ENCODE data around the gene GRK5. TPM values are rescaled to one million over a fixed set of nuclear protein-coding genes. Genes with fewer than 3 reads are reported as not detected.
A peak's percentile ranks its signal among the peaks of the same experiment; 100 is the strongest.

GRK5 gene
- total and polyA plus RNA-seq, 12 donors = 9.3 to 96.4 (median 21.5) TPM

DNA sequence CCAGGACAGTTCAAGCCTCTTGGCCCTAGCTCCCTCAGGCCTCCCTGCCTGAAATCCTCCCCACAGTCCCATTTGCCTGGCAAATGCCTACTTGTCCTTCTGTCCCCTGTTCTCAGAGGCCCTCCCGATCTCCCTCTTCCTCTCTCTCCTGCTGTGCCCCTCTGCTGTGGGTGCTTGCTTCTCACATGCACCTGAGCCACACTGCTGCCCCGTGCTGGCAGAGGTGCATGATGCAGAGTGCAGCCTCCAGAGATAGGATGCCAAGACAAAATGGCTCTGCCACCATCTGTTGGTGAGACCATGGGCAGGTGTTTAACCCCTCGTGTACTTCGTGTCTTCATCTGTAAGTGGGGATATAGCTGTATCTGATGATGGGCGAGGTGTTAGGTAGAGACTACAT lies 176.8 kb downstream of the GRK5 start:
- peaks cover 0 to 8% of the 10 kb centered on the region in 2 donors for H3K4me1 ChIP-seq (replicated peaks in 1 of 2)
- TF ChIP-seq, protein P1, sequence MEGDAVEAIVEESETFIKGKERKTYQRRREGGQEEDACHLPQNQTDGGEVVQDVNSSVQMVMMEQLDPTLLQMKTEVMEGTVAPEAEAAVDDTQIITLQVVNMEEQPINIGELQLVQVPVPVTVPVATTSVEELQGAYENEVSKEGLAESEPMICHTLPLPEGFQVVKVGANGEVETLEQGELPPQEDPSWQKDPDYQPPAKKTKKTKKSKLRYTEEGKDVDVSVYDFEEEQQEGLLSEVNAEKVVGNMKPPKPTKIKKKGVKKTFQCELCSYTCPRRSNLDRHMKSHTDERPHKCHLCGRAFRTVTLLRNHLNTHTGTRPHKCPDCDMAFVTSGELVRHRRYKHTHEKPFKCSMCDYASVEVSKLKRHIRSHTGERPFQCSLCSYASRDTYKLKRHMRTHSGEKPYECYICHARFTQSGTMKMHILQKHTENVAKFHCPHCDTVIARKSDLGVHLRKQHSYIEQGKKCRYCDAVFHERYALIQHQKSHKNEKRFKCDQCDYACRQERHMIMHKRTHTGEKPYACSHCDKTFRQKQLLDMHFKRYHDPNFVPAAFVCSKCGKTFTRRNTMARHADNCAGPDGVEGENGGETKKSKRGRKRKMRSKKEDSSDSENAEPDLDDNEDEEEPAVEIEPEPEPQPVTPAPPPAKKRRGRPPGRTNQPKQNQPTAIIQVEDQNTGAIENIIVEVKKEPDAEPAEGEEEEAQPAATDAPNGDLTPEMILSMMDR (IDR thresholded peaks at IDR 0.05) = no peak
- TF ChIP-seq POLR2A (IDR thresholded peaks at IDR 0.05) = no peak
- 89 to 94% (median 93%) methylated on average over 4 to 5 of the region's 5 CpGs for WGBS, 4 donors
- no peaks in the 10 kb centered on the region for H3K9me3 ChIP-seq (replicated peaks in 1 of 3)
- intact Hi-C loops (cut with DNase I) = no loop called here
- no peak for DNase-seq
- no peaks in the 10 kb centered on the region for H3K27me3 ChIP-seq
- no peaks in the 10 kb centered on the region for H3K36me3 ChIP-seq (replicated peaks in 1 of 2)
- H3K27ac ChIP-seq = peak overlapping the region in 1 of 5 donors; percentile 3
- no peak overlapping the region for H3K4me3 ChIP-seq

DNA sequence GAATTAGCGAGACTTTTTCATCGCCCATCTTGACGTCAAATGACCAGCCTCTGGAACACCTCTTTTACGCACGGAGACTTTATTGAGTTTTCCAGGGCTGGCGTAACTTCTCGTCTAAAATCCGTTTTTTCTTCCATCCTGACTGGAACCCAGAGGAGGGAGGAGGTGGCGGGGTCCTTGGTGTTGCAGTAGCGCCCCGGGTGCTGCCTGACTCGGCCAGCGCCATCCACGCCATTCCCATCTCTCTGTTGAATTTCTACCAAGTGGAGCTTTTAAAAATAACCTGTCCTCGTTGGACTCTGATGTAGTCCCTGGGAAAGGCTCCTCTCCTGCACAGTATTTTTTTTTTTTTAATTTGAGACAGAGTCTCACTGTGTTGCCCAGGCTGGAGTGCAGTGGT lies 179.3 kb downstream of the GRK5 start:
- DNase-seq = no peak
- intact Hi-C loops (cut with DNase I) = no loop called here
- no peak overlapping the region for H3K4me3 ChIP-seq
- no peaks in the 10 kb centered on the region for H3K27me3 ChIP-seq
- no peaks in the 10 kb centered on the region for H3K9me3 ChIP-seq (replicated peaks in 1 of 3)
- H3K36me3 ChIP-seq (replicated peaks in 1 of 2) = no peaks in the 10 kb centered on the region
- H3K27ac ChIP-seq = no peak overlapping the region
- WGBS, 4 donors = 92 to 98% (median 95%) methylated on average over 15 of the region's 15 CpGs
- TF ChIP-seq POLR2A (IDR thresholded peaks at IDR 0.05) = no peak
- TF ChIP-seq, protein P1 (IDR thresholded peaks at IDR 0.05) = no peak
- H3K4me1 ChIP-seq (replicated peaks in 1 of 2) = peaks cover 0 to 8% of the 10 kb centered on the region in 2 donors

DNA sequence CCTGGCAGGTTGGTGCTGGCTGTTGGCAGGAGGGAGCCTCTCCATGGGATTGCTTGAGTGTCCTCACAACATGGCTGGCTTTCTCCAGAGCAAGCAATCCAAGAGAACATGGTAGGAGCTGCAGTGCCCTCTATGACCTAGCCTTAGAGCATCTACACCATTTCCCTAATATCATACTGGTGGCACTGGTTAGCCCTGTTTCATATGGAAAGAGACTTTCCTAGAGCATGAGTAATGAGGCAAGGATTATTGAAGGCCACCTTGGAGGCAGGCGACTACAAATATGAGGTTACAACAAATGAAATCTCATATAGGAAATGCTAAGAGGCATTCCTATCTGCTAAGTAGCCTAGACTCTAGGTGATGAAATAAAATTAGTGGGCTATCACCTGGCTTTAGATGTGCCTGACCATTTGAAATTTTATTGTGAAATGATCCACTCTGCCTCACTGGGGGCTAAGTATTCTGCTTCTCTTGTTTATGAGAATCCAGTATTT lies 181.5 kb downstream of the GRK5 start:
- intact Hi-C loops (cut with DNase I) = no loop called here
- no peak overlapping the region for H3K4me3 ChIP-seq
- WGBS, 4 donors = 69 to 98% (median 88%) methylated on average over 1 of the region's 1 CpG
- H3K27ac ChIP-seq = no peak overlapping the region
- H3K4me1 ChIP-seq (replicated peaks in 1 of 2) = peaks cover 0 to 1% of the 10 kb centered on the region in 2 donors
- no peaks in the 10 kb centered on the region for H3K36me3 ChIP-seq (replicated peaks in 1 of 2)
- TF ChIP-seq, protein P1 (IDR thresholded peaks at IDR 0.05) = no peak
- TF ChIP-seq POLR2A (IDR thresholded peaks at IDR 0.05) = no peak
- H3K9me3 ChIP-seq (replicated peaks in 1 of 3) = no peaks in the 10 kb centered on the region
- DNase-seq = no peak
- no peaks in the 10 kb centered on the region for H3K27me3 ChIP-seq

DNA sequence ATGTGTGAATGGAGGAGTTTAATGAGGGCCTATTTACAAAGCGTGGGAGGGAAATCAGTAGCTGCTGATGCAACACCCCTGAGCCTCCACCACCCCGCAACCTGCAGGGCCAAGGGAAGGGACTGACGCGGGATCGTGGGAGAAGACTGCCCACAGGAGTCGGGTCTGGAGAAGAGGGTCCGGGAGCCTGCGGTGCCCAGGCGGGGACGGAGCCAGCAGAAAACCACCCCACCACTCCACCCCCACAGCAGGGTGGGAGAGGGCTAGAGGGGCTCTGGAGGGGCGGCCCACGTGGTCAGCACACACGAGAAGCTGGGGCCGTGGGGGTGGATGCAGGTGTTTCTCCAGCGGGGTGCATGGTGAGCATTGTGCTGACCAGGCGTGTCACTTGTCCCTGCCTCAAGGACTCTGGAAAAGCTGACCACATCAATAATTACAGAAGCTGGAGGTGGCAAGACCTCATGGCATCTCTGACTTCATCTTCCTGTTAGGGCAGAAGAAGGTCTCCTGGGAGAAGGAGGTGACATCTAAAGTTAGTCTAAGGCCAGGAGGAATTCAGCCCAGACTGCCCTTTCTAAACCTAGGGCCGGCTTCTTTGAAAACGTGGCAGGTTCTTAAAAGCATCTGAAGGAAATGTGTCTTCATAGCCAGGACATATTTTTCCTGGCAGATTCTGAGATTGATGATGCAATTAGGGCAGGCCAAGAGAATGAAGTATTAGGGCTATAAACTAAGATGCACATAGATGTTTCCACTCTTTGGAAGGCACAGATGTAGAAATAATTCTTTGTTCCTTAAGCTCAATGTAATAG lies 184.3 kb downstream of the GRK5 start:
- WGBS, 4 donors = 87 to 93% (median 90%) methylated on average over 12 to 18 of the region's 18 CpGs
- TF ChIP-seq POLR2A (IDR thresholded peaks at IDR 0.05) = no peak
- H3K27ac ChIP-seq = no peak overlapping the region

More for the DNA sequence above, 184.3 kb downstream of the GRK5 start:
- no peak for DNase-seq
- Histone ChIP-seq H3K4me1 (replicated peaks in 1 of 2) (peaks cover 0 to 12% of the 10 kb centered on the region in 2 donors), H3K4me3 (no peak overlapping the region), H3K9me3 (replicated peaks in 1 of 3) (no peaks in the 10 kb centered on the region), H3K36me3 (replicated peaks in 1 of 2) (no peaks in the 10 kb centered on the region), H3K27me3 (no peaks in the 10 kb centered on the region)
- intact Hi-C loops (cut with DNase I) = no loop called here
